DMS79 (cell line): ENCODE results near the gene RSPRY1.
A peak's percentile ranks its signal among the peaks of the same experiment; 100 is the strongest.

Source experiments
- DNase-seq: peaks from one replicate; lab custom pipeline; 2025; lab: John Stamatoyannopoulos, UW

Gene RSPRY1

DNA sequence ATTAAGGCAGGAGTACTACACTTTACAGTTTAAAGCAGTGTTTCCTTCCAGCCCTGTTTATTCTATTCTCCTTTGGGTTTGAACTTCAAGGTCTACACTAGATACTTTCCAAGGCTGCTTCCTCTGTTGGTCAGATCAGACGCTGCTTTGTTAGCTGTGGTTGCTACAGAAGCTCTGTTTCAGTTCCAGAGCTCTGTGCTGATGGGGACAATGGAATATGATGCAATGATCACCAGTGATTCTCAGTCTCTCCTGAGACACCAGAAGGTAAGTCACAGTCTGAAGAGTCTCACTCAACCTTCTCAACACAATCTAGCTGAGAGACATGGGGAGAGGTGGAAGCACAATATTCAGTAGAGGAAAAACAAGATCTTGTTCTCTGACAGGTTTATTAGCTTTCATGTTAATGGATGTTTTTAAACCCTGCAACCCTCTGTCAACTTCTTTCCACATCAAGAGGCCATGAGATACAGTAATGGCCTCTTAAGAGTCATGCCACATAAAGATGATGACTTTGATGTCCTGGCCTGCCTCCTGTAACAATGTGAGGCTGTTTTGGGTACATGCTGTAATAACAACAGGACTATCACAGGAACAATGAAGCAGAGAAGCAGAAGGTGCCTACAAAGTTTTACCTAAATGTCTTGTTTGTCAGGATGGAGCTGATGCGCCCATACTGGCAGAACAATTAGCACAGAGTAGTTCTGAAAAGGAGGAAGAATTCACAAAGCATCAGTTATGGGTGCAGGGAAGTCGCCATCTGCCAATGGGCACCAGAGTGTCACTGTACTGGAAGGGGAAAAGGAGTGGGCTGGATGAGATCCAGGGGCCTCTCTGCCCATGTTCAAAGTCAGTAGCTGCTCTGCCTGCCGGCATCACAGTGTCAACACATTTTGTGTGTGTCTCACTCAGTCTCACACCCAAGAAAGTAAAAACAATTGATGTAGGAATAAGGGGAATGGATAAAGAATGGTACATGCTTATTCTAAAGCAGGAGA is 33.7 kb upstream of the RSPRY1 start:
- peak; percentile 86 for DNase-seq

DNA sequence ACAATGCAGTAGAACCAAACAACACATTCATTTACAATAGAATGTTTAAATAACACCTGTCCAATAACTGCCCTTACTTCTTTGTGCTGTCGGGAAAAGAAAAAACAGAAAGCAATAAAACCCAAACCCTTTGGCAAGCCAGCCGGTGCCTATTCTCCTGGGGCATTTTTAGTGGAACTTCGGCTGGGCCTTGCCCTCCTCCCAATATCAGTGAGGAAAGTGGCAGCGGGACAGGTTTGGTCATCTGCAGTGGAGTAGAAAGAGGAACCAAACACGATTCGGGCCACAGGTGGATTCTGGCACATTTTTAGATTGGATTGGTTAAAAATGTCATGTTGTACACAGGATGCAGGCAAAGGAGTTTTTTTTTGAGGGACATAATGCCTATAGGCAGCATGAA is 32.3 kb upstream of the RSPRY1 start:
- no peak for DNase-seq

- DNase-seq: no peak
These were observed 30.3 kb upstream of the RSPRY1 start for GRCh38 chr16:57155702-57156350.

- DNase-seq: no peak
These were observed 29.8 kb upstream of the RSPRY1 start for GRCh38 chr16:57156351-57156703.

- DNase-seq: no peak
These were observed 28.6 kb upstream of the RSPRY1 start for GRCh38 chr16:57157533-57157932.

- DNase-seq: no peak
These were observed 26.7 kb upstream of the RSPRY1 start for GRCh38 chr16:57159447-57159846.

GRCh38 chr16:57163842-57164241 is 22.3 kb upstream of the RSPRY1 start:
- no peak for DNase-seq

DNA sequence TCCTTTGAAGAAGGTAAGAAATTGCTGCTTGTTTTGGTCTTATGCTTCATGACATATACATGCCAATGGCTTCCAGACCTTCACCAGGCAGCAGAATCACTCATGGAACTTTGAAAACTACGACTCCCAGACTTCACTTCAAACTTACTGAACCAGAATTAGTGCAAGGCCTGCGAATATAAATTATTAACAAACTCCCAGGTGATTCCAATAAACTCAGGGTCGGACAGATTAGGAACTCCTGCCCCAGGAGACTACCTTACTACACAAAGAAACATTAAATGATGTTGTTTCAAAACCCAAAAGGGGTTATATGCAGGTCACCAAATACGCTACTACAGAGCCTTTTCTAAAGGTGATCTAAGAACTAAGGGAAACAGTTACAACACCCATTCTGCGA is 20.6 kb upstream of the RSPRY1 start:
- DNase-seq: no peak

- peak; percentile 39 for DNase-seq
These were observed 20.2 kb upstream of the RSPRY1 start for GRCh38 chr16:57165938-57166337.

DNA sequence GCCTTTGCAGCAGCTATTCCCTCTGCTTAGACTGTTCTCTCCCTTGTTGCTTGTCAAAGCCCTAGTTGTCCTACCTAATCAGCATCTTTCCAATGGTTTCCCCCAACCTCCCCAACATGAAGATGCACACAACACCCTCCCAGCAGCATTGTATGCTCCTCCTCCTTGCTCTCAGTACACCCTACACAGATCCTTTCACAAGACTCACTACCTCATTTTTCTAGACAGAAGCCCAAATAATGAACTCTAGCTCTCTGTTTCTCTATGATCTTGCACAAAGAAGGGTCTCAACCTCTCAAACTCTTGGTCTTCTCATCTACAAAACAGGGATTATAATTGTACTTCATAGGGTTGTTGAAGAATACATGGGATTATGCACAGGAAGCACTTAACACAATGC is 19.7 kb upstream of the RSPRY1 start:
- DNase-seq: no peak

GRCh38 chr16:57166951-57167350 is 19.2 kb upstream of the RSPRY1 start:
- DNase-seq: peak; percentile 78

GRCh38 chr16:57167538-57167937 is 18.6 kb upstream of the RSPRY1 start:
- DNase-seq: peak; percentile 4

DNA sequence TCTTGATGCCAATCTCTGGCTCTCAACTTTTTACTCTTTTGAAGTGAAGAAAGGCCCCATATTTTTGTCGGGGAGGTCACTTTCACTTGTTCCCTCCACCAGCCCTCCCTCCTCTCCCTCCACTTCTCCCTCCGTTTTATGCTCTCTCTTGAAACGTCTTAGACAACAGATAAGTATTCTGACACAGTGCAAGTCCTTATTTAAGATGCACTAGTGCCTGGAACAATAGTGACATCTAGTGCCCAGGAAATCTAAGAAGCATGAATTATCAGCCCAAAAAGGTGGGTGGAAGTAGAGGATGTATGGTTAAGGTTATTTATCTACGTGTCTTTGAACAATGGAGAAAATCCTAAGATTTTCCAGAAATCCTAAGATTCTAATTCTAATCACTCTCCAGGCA is 18.2 kb upstream of the RSPRY1 start:
- DNase-seq: peak; percentile 32

- no peak for DNase-seq
These were observed 16.8 kb upstream of the RSPRY1 start for GRCh38 chr16:57169327-57169726.

- DNase-seq: no peak
These were observed 13.3 kb upstream of the RSPRY1 start for GRCh38 chr16:57172721-57173290.

DNA sequence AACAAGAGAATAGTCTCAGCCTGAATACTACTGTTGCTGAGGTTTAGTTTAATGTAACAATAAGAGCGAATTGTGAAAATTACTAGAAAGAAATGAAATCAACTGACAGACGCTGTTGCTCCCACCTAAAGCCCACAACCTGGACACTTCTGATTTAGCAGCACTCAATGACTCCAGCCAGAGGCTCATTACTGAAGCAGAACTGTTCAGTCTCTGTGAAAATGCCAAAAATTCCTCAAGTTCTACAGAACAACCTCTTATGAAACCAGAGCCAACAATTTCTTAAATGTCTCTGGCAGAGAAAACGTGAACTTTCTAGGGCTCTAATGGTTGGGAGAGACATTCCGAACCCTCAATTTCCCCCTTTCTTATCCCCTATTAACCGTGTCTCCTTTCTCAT is 10.2 kb upstream of the RSPRY1 start:
- no peak for DNase-seq

DNA sequence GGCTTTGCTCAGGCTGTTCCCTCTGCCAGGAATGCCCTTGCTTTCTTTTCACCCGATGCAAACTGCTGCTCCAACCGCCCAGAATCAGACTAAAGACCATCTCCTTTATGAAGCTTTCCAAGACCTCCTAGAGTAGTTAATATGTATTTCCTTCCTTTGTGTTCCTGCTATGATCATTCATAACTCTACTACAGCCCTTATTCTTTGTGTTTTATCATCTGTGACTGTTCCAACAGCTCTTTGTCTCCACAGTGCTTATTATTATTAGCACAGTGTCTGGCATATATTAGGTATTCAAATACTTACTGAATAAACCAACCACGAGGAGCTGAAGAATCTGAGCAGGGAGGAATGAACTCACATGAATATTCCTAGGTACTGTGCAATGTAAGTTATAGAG is 7.9 kb upstream of the RSPRY1 start:
- DNase-seq: peak; percentile 8

DNA sequence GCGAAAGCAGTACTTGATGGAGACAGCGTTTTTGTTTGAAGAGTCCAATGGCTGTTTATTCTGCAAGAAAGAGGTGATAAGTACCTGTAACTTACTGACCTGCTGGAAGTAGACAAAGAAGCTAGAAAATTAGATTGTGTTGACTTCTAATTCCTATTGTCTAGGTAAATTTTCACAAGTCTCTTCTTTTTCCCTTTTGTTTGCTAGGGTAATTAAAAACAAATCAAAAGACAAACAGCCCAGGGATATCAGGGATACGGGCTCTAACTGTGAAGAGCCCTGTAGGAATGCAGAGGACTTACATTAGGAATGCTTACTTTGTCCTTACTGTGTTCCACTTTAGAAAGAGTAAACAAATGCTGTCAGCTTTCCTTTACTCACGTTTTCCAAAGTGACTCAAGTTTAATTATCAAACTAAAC is 7.3 kb upstream of the RSPRY1 start:
- DNase-seq: no peak

DNA sequence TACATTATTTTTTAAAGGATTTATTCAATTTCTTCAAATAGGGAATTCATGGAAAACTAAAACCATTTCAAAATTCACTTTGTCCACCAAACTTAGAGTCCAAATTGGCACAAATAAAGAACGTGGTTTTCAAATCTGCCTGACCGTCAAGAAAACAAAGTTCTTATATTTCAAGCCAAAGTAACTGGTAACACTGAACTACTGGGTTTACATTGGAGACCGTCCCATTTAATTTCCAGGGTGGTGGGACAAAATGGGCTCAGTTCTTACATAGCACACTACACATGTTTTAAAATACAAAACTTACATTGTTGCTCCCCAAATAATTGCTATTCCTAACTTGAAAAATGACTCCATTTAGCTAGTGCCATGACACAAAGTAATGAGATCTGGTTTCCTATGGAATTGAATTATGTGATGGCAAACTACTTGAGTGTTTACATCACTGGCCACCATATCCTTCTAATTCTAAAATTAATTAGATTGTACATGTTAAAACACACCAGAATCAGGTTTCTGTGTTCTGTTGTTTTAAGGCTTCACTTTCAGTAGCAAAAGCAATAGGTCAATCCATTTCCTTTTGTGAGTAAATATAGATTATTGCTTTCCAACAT is 6.8 kb upstream of the RSPRY1 start:
- DNase-seq: no peak

GRCh38 chr16:57184113-57184512 is 2.0 kb upstream of the RSPRY1 start:
- no peak for DNase-seq

DNA sequence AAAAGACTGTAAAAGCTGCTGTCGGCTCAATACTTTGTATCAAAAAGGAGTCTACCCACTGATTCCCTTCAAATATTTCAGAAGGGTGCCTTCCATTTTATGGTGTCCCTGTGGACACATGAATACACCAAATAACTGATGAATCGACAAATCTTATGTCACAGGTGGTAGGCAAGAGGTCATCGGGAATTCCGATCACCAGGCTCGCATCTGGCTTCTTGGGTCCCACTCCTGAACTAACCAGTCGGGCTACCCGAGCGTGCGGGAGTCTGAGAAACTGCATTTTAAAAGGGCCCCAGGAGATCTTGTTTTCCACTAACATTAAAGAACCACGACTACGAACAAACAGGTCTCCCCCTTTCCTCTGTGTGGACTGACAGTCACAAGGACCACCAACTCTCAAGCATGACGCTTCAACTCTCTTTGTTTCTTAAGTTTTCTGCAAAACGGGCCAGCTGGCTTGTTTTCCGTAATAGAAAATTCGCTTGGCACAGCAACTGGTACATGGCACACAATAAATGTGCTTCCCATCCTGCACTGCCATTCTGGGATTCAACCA is 1.2 kb upstream of the RSPRY1 start:
- DNase-seq: no peak

GRCh38 chr16:57185446-57185944 is 634 bp upstream of the RSPRY1 start:
- peak; percentile 5 for DNase-seq
